ENCODE data around the gene ASTL.

ASTL gene

DNA sequence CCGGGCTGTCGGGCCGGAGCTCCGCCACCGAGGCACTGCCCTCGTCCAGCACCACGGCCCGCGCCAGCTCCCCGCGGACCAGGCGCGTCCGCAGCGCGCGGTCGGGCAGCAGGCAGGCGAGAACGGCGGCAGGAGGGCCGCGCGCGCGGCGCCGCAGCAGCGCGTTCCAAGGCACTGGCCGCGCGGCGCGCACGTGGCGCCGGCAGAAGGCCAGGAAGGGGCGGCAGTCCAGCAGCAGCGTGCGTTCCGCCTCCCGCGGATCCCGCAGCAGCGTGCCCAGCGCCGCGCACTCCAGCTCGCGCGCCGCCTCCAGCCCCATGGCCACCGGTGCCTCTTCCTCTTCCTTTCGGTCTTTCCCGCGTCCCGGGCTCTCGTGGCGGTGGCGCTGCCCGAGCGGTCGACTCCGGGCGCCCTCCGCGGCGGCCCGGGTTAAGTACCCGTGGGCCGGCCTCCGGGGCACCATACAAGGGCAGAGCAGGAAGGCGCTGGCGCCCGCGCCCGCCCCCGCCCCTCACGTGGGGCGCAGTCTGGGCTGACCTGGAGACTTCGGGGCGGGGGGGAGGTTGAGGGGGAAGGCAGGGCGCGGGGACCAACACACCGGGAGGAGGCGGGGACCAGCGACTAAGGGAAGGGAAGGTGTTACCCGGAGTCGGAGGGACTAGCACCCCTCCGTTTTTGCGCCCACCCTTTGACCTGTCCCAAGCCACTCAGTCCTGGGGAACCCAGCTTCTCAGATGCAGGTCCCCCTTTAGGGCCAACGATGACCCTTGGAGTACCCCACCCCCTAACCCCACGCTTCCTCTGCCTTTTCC lies 6.9 kb upstream of the ASTL start, which contains the start of gene DUSP2:
Gene DUSP2 (minus strand): TSS at position 405 of the 812 bp plus-strand sequence. CDS start 86 bp downstream, at position 319.
- DNase-seq: peak; percentile 92 to 93

DNA sequence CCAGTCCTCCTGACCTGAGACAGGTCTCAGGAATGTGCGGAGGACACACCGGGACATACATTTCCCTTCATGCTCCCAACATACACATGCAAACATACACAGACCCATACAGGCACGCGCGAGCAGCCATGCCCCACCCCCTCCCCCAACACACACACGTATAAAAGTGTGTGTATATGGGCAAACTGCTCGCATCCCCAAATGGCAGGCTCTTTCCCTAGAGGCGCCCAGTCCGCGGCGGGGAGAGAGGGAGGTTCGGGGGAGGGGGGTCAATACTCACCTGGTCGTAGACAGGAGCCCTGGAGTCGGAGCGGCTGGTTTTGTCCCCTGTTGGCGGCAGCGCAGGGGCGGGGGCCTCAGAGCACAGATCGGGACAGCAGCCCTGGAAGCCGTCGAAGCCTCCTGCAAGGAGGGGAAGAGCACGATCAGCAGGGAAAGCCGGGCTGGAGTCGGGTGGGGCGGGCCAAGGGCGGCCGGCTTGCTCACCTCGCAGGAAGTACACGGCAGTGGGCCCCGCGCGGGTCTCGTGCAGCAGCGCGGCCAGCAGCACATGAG lies 6.3 kb upstream of the ASTL start:
- DNase-seq: peak; percentile 61 to 71

DNA sequence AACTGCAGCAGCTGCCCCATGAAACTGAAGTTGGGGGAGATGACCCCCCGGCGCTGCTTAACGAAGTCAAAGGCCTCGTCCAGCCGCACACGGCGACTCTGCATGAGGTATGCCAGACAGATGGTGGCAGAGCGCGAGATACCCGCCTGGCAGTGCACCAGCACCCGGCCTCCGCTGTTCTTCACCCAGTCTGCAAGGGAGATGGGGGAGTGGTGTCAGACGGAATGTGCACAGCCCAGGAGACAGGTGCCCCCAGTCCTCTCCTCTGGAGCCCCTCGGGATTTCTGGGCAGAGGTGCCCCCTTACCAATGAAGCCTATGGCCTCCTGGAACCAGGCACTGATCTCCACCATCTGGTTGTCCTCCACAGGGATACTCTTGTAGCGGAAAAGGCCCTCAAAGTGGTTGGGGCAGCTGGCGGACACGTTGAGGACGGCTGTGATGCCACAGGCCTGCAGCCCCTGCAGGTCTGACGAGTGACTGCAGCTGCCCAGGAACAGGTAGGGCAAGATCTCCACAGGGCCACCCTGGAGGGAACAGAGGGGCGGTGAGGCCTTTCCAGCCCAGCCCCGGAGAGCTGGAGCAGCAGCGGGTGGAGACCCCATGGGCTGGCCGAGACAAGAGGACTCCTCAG lies 5.7 kb upstream of the ASTL start:
- DNase-seq: peak; percentile 52

DNA sequence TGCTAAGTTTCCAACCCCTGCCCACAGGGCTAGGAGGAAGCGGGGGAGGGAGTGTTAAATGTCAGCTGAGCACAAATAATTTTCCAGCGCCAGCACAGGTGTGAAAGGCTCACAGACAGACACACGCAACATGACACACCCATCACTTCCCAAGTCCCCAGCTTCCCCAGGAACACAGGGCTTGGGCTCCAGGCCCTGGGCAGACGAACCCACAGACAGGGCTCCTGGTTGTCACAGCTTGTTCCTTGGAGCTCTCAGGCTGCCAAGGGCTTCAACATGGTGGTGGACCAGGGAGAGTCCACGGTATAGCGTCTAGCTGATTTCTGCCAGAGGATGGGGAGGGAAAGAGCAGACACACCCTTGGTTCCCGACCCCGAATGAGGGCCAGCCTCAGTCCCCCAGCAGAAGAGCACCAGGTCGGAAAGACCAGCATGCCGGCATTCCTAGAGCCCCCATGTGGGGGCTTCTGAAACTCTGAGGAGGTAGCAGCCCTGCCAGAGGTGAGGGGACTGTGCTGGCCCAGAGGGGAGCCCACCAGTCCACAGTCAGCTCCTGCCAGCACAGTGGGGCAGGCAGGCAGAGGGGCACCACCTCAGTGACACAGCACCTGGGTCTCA lies 5.0 kb upstream of the ASTL start:
- DNase-seq: peak; percentile 49 to 53

DNA sequence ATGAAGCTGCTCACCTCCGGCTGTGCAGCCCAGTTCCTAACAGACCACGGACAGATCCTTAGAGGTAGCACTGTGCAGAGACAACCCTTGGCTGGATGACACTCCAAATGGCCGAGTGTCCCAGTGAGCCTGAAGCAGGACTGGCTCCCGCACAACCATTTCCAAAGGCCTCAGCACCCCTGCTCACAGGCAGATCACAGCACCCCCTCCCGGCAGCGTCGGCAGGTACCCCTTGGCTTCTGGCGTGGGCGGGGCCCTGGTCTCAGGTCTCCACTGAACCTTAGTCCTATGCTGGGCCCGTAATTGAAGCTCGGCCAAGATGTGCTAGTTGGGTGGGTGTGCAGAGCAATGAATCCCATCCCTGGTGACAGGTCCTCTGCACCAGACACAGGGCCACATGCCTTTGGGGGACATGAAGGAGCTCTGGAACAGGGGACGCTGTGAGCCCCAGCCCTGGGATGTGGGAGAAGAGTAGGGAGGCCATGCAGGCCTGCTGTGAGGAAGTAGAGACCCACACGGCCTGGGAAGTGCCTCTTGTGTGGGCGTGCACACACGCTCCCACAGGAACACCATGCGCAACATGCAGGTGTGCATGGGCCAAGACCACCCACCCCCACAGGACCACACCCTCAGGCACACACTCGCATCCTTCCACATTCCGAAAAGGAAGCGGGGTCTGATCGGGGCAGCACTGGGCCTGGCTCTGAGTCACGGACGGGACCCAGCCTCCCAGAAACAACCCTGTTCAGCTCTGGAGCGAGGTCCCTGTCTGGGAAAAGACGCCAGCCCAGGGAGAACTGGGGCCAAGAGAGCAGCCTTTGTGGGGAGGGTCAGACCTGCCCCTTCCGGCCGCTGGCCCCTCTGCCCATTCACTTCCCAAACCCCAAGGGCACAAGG lies 4.2 kb upstream of the ASTL start:
- DNase-seq: peak; percentile 78 to 87

DNA sequence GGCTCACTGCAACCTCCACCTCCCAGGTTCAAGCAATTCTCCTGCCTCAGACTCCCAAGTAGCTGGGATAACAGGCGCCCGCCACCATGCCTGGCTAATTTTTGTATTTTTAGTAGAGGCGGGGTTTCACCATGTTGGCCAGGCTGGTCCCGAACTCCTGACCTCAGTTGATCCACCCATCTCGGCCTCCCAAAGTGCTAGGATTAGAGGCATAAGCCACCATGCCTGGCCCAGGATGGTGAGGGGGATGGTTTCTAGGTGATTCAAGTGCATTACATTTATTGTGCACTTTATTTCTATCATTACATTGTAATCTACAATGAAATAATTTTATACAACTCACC lies 3.3 kb upstream of the ASTL start:
- peak in 1 of 2 donors; percentile 51 for DNase-seq

DNA sequence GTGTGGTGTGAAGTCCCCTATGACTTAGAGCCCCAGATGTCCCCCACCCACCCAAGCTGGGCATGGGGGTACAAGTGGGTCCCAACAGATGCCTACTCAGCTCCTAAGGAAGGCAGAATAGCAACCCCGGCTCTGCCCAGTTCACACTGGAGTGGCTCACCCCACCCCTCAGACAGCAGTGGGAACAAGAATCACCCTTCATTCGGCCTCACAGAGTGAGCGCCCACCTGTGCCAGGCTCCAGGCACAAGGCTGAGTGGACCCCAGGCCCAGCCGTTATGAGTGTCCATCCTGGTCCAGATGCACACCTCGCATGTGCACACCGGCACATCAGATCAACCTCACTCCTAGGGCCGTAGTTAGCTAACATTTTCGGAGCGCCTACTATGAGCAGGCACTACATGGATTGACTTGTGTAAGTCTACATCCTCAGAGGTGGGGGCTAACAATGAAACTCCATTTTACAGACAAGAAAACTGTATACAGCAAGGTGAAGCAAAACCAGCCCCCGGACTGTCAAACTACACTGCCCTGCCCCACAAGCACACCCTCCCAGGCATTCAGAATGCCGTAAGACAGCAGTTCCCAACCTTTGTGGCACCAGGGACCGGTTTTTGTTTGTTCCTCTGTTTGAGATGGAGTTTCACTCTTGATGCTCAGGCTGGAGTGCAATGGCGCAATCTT lies 2.8 kb upstream of the ASTL start:
- peak in 1 of 2 donors; percentile 49 for DNase-seq

DNA sequence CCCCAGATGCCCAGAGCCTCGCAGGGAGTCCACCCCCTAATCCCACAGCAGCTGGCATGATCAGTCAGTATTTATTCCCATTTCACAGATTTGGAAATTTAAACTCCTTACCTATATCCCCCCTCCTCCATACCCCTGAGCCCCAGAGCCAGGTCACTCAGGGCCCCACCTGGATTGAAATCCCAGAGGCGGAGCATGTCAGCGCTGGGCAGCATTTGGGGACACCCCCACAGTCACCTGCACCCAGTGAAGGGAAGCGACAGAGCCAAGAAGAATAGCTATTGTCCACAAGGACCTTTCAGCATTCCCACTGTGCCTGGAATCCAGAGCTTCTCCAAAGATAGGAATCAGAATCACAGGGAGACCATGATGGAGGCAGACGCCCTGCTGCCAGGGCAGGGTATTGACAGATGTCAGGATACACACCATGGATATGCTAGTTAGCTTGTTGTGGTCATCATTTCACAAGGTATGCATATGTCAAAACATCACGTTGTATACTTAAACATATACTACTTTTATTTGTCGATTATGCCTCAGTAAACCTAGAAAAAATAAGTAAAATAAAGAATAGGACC lies 968 bp upstream of the ASTL start:
- DNase-seq: no peak

DNA sequence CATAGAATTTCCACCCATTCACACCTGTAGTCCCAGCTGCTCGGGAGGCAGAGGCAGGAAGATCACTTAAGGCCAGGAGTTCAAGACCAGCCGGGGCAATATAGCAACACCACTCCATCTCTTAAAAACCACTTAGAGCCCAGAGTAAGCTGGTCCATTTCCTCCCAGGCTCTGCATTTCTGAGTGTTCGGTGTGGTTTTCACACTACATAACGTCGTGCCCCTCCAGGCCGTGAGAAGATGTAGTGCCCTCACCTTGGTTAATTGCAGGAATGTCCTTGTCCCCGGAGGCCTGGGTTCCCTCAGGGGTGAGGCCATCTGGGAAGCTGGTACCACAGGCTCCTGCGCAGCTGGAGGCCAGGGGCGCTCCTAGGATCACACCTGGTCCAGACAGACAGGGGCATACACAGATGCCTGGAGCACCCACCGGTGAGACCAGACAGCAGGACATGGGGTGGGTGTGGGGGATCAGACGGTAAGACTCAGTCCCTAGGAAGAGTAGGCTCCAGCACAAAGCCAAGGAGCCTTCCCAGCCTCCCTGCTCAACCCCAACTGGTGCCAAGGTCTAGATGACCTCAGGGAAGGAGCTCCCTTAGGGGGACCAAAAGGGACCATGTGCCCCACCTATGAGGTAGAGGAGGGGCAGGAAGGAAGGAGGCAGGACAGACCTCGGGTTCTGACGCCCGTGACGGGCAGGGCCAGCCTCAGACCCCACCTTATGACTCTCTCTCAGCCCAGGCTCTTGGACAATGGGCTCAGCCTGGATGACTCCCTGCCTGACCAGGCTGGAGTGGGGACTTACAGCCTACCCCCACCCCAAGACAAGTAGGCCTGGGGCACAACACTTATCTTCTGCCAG lies 752 bp downstream of the ASTL start:
- no peak for DNase-seq

DNA sequence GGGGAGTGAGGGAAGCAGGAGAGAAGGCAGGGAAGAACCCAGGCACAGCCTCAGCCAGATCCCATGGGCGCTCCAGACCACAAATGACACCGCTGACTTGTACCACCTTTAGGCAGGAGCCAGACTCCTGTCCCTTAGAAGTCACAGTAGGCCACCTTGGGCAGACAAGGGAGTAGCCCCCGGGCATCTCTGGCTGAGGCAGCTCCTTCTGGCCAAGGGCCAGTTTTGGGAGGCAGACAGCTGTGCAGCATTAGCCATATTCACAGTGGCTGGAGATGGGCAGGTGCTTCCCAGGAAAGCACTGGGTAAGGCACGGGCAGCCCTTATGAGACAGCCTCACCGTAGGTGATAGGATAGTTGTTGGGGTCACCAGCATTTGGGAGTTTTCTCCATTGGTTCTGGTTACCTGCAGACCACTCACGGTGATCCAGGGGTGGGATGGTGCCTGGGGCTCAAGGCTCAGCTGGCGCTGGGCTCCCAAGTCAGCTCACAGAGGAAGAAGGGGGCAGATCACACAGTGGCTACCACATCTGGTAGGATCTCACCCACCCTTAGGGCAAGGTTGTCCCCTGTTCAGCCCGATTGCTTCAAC lies 2.1 kb downstream of the ASTL start:
- no peak for DNase-seq

DNA sequence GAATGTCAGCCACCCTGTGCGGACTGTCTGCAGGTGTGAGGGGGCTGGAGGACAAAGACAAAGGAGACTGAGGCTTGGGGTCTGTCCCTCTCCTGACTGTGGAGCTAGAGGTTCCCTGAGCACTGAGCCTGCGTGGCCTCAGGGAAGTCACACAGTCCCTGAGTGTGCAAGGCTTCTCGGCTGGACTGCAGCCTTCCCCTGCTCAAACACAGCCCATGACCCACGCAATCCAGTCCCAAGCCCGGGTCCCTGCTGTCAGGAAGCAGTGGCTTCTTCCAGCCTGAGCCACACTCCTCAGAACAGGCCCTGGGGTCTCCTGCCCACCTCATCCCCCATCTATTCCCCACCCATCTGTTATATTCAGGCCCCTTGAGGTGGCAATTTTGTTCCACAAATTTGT lies 2.7 kb downstream of the ASTL start:
- DNase-seq: no peak

DNA sequence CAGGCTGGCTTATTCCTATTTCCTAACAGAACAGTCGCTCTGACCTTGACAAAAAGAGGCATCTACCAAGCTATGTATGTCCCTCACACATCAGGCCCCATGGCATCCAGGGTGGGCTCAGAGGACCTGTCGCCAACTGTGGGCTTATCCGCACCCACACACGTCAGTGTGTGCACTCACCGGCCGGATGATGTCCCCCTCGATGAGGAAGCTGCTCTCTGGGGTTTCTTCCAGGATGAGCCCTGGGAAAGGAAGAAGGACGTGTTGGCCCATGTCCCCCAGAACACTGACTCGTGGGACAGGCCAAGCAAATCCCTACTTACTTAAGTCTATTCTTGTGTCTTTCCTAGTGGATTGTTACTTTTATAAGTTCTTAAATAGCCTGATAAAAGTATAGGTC lies 3.1 kb downstream of the ASTL start:
- DNase-seq: no peak

DNA sequence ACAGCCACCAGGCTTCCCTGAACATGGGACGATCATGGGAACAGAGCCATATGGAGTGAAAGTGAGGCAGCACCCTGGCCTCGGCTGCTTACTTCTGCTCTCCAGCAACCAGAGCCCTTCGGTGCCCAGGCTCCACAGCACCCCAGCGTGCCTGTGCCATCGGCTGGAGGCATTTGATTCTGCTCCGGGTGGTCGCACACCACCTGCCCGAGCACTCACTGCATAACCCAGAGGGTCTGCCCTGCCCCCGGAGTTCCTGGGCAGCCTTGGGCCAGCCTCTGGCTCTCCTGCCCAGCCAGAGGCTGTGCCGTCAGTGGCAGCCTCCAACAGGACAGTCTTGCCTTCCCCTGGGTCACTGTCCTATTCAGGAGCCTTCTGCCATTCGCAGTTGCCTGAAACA lies 3.9 kb downstream of the ASTL start:
- no peak for DNase-seq

DNA sequence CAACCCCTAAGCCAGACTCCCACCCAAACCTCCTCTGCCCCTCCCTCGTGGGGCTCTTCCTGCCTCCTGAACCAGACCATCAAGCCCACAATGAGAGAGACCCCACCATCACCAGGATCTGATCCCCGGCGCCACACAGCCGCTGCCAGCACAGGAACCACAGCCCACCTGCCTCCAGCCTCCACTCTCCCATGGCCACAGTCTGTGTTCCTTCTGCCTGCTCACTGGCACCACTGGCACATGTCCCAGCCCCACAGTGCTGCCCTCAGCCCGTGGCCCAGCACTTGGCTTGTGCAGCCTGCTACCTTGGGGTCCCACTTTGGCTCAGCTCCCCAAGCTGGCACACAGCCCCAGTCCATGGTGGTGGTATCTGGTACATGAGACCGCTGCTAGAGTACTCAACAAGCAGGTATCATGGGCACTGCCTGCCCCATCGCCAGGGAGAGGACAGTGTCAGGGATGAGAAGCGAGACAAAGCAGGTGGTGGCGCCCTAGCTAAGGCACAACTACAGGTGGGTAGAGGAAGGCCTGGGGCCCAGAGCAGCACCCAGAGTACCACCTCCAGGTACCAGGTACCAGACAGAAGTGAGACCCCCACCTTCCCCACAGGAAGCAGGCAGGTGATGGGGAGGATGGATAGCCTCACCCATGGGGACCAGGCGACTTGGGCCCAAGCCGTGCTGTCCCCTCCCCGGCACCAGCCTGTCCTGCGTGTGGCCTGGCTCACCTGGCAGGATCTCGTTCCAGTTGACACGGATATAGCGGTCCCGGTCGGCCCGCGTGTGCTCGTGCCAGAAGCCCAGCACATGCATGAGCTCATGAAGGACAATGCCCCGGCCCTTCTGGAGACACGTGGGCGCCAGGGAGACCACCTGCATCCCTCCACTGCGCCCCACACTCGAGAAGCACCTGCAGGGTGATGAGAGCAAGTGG lies 6.2 kb downstream of the ASTL start:
- no peak for DNase-seq

DNA sequence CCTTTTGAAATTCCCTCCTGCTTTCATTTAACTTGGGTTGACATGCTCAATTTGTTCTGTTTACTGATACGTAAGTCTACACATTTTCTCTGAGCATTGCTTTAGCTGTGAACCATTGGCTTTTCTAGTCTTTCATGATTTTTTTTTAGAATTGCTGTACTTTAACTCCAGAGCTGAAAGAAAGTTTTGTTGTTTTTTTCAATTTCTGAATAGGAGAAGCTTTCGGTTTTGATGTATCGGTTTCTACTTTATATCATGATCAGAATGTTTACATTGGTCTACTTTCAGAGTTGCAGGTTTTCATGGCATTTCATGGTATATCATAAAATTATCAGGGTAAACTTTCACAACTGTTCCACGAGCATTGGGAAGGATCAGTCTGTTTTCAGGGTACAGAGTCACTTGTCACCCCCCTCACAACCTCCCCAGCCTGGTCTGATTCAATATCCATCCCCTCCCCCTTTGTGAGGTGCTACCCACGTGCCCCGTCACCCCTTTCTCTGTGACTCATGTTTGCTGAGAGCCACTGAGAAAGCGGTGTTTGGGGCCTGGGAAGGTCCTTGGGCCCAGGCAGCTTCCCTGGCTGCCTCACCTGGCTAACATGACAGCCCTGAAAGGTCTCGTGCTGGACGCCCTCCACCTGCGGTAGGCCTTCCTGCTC lies 7.0 kb downstream of the ASTL start:
- DNase-seq: peak in 1 of 2 donors; percentile 49

DNA sequence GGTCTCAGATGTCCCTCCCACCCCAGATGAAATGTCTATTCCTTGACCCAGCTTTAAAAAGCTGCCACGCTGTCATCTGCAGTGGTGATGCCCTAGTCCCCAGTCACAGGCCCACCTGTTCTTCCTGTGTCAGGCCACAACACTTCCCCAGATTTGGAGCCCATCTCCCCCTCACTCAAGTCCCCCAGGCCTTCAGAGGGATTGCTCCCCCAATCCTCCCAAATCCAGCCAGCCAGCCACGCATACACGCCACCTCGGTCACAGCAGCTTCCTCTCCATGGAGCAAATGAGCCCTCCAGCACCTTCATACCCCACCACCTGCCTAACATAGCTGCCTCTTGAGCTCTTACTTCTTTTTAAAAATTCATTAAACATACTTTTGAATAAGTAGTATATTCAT lies 7.8 kb downstream of the ASTL start:
- DNase-seq: no peak

DNA sequence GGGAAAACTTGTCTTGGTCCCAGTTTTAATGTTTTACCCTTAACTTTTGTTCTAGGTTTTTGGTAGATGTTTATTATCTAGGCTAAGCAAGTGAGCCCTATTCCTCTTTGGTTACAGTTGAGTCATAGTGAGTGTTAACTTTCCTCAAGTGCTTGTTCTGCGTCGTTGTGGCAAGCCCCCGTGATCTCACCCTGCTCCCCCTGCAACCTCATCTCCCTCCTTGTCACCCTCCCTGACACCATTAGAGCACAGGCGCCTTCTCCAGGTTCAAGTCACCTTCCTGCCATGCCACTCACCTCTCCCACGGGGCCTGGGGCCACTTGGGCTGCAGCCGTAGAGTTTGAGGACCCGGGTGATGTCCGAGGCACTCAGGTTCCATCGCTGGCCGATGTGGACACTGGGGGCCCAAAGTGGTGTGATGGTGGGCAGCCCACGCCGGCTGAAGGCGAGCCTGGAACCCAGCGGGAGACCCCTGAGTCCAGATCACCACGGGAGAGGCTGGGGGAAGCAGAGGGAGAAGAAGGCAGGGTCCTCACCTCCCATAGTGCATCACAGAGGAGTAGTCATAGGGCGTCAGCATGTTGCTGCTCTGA lies 8.7 kb downstream of the ASTL start:
- DNase-seq: no peak

DNA sequence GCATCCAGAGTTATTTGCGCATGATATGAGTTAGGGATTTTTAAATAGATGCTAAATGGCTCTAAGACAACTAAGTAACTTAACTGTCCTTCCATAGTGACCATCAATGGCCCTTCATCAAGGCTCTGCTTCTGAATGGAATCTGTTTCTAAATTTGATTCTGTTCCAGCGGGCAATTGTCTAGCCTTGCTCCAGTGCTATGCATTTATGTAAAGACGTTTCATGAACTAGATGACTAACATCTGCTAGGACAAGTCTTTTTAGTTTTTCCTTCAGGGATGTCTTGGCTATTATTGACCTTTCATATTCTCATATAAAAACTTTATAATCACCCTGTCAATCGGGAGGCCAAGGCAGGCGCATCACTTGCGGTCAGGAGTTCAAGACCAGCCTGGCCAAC lies 9.8 kb downstream of the ASTL start:
- DNase-seq: no peak

Measured in stimulated activated CD4-positive, alpha-beta T cell treated with anti-CD3 and anti-CD28 coated beads, Interleukin-2, amount 100 ng/mL, for 24 hours (primary cell).